ENCODE data around the gene CTNNA2.
"Not testable (repeated sequence)": the region's sequence is repeated elsewhere in the genome, so short reads cannot be mapped to it uniquely, and the experiment has no call there.

GRCh38 chr2:80203929-80204328 lies 691.1 kb downstream of the CTNNA2 start:
- TF ChIP-seq CTCF, POLR2AphosphoS5, POLR2A (IDR thresholded peaks at IDR 0.05): not testable (repeated sequence)
